Fibroblast of lung (primary cell): ENCODE data around the gene KIF11. TPM values are rescaled to one million over a fixed set of nuclear protein-coding genes. Genes with fewer than 3 reads are reported as not detected.
"Not testable (repeated sequence)": the region's sequence is repeated elsewhere in the genome, so short reads cannot be mapped to it uniquely, and the experiment has no call there.

Experiments
- DNase-seq, 2 donors: peaks; one replicate each; pipeline versions ENCODE4 v3.0.0 to v3.0.0-alpha.2; 2010; ENCODE audit warnings: low read depth in 2 of 2
- H2AFZ ChIP-seq: 2 replicates; pipeline ENCODE4 v1.5.1; 2012; ENCODE audit warnings: low read length, control low read depth, inconsistent platforms
- H3K27ac ChIP-seq: 2 replicates; pipeline ENCODE4 v1.5.1; 2011; ENCODE audit warnings: low read length, control low read depth; ENCODE audit not compliant: insufficient read depth
- H3K27me3 ChIP-seq: 2 replicates; pipeline ENCODE4 v1.5.1; 2011; ENCODE audit warnings: mild to moderate bottlenecking, low read length; ENCODE audit not compliant: control insufficient read depth, insufficient read depth
- H3K36me3 ChIP-seq: 2 replicates; pipeline ENCODE4 v1.5.1; 2011; ENCODE audit warnings: low read length; ENCODE audit not compliant: control insufficient read depth, insufficient read depth
- H3K4me1 ChIP-seq: 2 replicates; pipeline ENCODE4 v1.5.1; 2011; ENCODE audit warnings: low read length; ENCODE audit not compliant: control insufficient read depth, insufficient read depth; ENCODE audit errors: extremely low read depth
- H3K4me2 ChIP-seq: 2 replicates; pipeline ENCODE4 v1.5.1; 2011; ENCODE audit warnings: low read length, control low read depth; ENCODE audit not compliant: insufficient read depth; ENCODE audit errors: extremely low read depth
- H3K4me3 ChIP-seq, 4 experiments: fragments of 200-600 bp in 1 of 4; sonication (generic) in 1 of 4; replicated peaks in 1 of 4; 2 replicates each; pipeline ENCODE4 v1.5.1; 2011 to 2016; ENCODE audit warnings: low read length in 4 of 4, low read depth in 3 of 4, mild to moderate bottlenecking in 3 of 4, control low read depth in 2 of 4, inconsistent platforms in 1 of 4, mixed read lengths in 1 of 4; ENCODE audit not compliant: insufficient read depth in 1 of 4; ENCODE audit errors: control extremely low read depth in 1 of 4
- H3K79me2 ChIP-seq: 2 replicates; pipeline ENCODE4 v1.5.1; 2012; ENCODE audit warnings: mild to moderate bottlenecking, low read length, inconsistent platforms; ENCODE audit not compliant: control insufficient read depth, insufficient read depth
- H3K9ac ChIP-seq: 2 replicates; pipeline ENCODE4 v1.5.1; 2011; ENCODE audit warnings: mild to moderate bottlenecking, low read length, control low read depth; ENCODE audit not compliant: insufficient read depth
- H3K9me3 ChIP-seq: 2 replicates; pipeline ENCODE4 v1.5.1; 2012; ENCODE audit warnings: low read depth, low read length; ENCODE audit not compliant: control insufficient read depth, insufficient read depth
- H4K20me1 ChIP-seq: 2 replicates; pipeline ENCODE4 v1.5.1; 2011; ENCODE audit warnings: low read length; ENCODE audit not compliant: control insufficient read depth, insufficient read depth; ENCODE audit errors: extremely low read depth
- CTCF ChIP-seq, 2 donors: IDR thresholded peaks in 1 of 2; conservative IDR thresholded peaks in 1 of 2; 1 replicate in 1 of 2; 2 replicates in 1 of 2; pipeline ENCODE4 v1.5.1; 2011 to 2012; ENCODE audit warnings: low read length in 2 of 2, control low read depth in 1 of 2, inconsistent platforms in 1 of 2, low read depth in 1 of 2, mild to moderate bottlenecking in 1 of 2
- EZH2 ChIP-seq: IDR thresholded peaks from 2 replicates; pipeline ENCODE4 v1.5.1; 2012; ENCODE audit warnings: low read length, control low read depth, mild to moderate bottlenecking; ENCODE audit errors: missing control alignments
- polyA plus RNA-seq, 2 donors: library from polyadenylated mRNA; depleted of rRNA in 1 of 2; stranded (reverse) in 1 of 2; unstranded in 1 of 2; fragments of >200 nt; gene quantifications; 2 replicates each; pipeline ENCODE4 v1.2.1, GENCODE V29; 2011 to 2012; ENCODE audit warnings: missing spikeins in 1 of 2
- total RNA-seq: library from RNA; depleted of rRNA; stranded (reverse); fragments of >200 nt; gene quantifications from 2 replicates; pipeline ENCODE4 v1.2.1, GENCODE V29; 2014

KIF11 gene
- total and polyA plus RNA-seq, 2 donors (not counting 1 experiment from before 2014, with no cell fraction given): 7.5 to 8.9 TPM

- no peak overlapping the region for H3K4me2 ChIP-seq
- H2AFZ ChIP-seq: no peak overlapping the region
- H4K20me1 ChIP-seq: no peaks in the 10 kb centered on the region
- TF ChIP-seq EZH2 (no peak), CTCF (conservative IDR thresholded peaks at IDR 0.05 in 1 of 2, IDR thresholded peaks at IDR 0.05 in 1 of 2; ENCODE audit: low read depth in 1 of 2, low read length in 2 of 2) (peak in 1 of 2 donors; percentile 18)
- H3K4me1 ChIP-seq: no peaks in the 10 kb centered on the region
- H3K79me2 ChIP-seq: no peaks in the 10 kb centered on the region
- H3K27me3 ChIP-seq: no peaks in the 10 kb centered on the region
- H3K9me3 ChIP-seq: no peaks in the 10 kb centered on the region
- peaks cover 2% of the 10 kb centered on the region for H3K36me3 ChIP-seq
- no peak overlapping the region for H3K27ac ChIP-seq
- peak; percentile 65 to 75 for DNase-seq
- H3K4me3 ChIP-seq: no peak overlapping the region
- H3K9ac ChIP-seq: no peak overlapping the region
These were observed 47.2 kb downstream of the KIF11 start for GRCh38 chr10:92640107-92640506.

GRCh38 chr10:92641492-92641891 is 48.6 kb downstream of the KIF11 start:
- Histone ChIP-seq H3K79me2 (no peaks in the 10 kb centered on the region), H2AFZ (no peak overlapping the region), H3K36me3 (peaks cover 2% of the 10 kb centered on the region), H3K4me2 (no peak overlapping the region), H3K27ac (no peak overlapping the region), H4K20me1 (no peaks in the 10 kb centered on the region), H3K9ac (no peak overlapping the region), H3K4me3 (no peak overlapping the region), H3K27me3 (no peaks in the 10 kb centered on the region), H3K4me1 (no peaks in the 10 kb centered on the region), H3K9me3 (no peaks in the 10 kb centered on the region)
- no peak for DNase-seq
- TF ChIP-seq EZH2 (no peak), CTCF (conservative IDR thresholded peaks at IDR 0.05 in 1 of 2, IDR thresholded peaks at IDR 0.05 in 1 of 2; ENCODE audit: low read depth in 1 of 2, low read length in 2 of 2) (no peak)

GRCh38 chr10:92644921-92645320 is 52.0 kb downstream of the KIF11 start:
- no peak for DNase-seq
- Histone ChIP-seq H3K27ac (no peak overlapping the region), H3K4me2 (no peak overlapping the region), H3K79me2 (no peaks in the 10 kb centered on the region), H3K36me3 (peaks cover 2% of the 10 kb centered on the region), H4K20me1 (no peaks in the 10 kb centered on the region), H3K9ac (no peak overlapping the region), H3K4me3 (no peak overlapping the region), H3K4me1 (no peaks in the 10 kb centered on the region), H2AFZ (no peak overlapping the region), H3K27me3 (no peaks in the 10 kb centered on the region), H3K9me3 (no peaks in the 10 kb centered on the region)
- TF ChIP-seq CTCF (conservative IDR thresholded peaks at IDR 0.05 in 1 of 2, IDR thresholded peaks at IDR 0.05 in 1 of 2; ENCODE audit: low read depth in 1 of 2, low read length in 2 of 2) (no peak), EZH2 (no peak)

GRCh38 chr10:92650864-92651263 is 57.9 kb downstream of the KIF11 start:
- not testable (repeated sequence) for H2AFZ ChIP-seq, H3K79me2 ChIP-seq, H4K20me1 ChIP-seq, H3K4me3 ChIP-seq, DNase-seq, H3K9me3 ChIP-seq, H3K27ac ChIP-seq, H3K36me3 ChIP-seq, H3K4me1 ChIP-seq, H3K9ac ChIP-seq, H3K27me3 ChIP-seq, H3K4me2 ChIP-seq
